ENCODE measurements around the gene THSD1.
A peak's percentile ranks its signal among the peaks of the same experiment; 100 is the strongest.

The THSD1 gene

GRCh38 chr13:52447354-52447753 lies 41.4 kb upstream of the THSD1 start:
- TF ChIP-seq POLR2A (IDR thresholded peaks at IDR 0.05; ENCODE audit: extremely low read depth, insufficient read length) (no peak), CTCF (IDR thresholded peaks at IDR 0.05; ENCODE audit: low read depth, low read length) (no peak)
- H3K4me3 ChIP-seq (ENCODE audit: low read depth, low read length) = peak overlapping the region; percentile 17
- DNase-seq (ENCODE audit: low read depth) = no peak

GRCh38 chr13:52446265-52446664 lies 40.3 kb upstream of the THSD1 start:
- TF ChIP-seq MYC (IDR thresholded peaks at IDR 0.05; ENCODE audit: low read depth, low read length) = no peak
- no peak for TF ChIP-seq MAX (IDR thresholded peaks at IDR 0.05; ENCODE audit: low read depth, low read length)
- TF ChIP-seq POLR2A (IDR thresholded peaks at IDR 0.05; ENCODE audit: extremely low read depth, insufficient read length) = no peak
- no peak for TF ChIP-seq CTCF (IDR thresholded peaks at IDR 0.05; ENCODE audit: low read depth, low read length)
- DNase-seq (ENCODE audit: low read depth) = peak; percentile 32
- no peak overlapping the region for H3K4me3 ChIP-seq (ENCODE audit: low read depth, low read length)

GRCh38 chr13:52432456-52432855 lies 26.5 kb upstream of the THSD1 start:
- DNase-seq (ENCODE audit: low read depth) = no peak
- TF ChIP-seq CTCF (IDR thresholded peaks at IDR 0.05; ENCODE audit: low read depth, low read length) = no peak
- no peak for TF ChIP-seq POLR2A (IDR thresholded peaks at IDR 0.05; ENCODE audit: extremely low read depth, insufficient read length)
- no peak for TF ChIP-seq MAX (IDR thresholded peaks at IDR 0.05; ENCODE audit: low read depth, low read length)
- TF ChIP-seq MYC (IDR thresholded peaks at IDR 0.05; ENCODE audit: low read depth, low read length) = no peak
- H3K4me3 ChIP-seq (ENCODE audit: low read depth, low read length) = no peak overlapping the region

GRCh38 chr13:52428295-52428694 lies 22.3 kb upstream of the THSD1 start:
- no peak for TF ChIP-seq MAX (IDR thresholded peaks at IDR 0.05; ENCODE audit: low read depth, low read length)
- TF ChIP-seq CTCF (IDR thresholded peaks at IDR 0.05; ENCODE audit: low read depth, low read length) = no peak
- TF ChIP-seq MYC (IDR thresholded peaks at IDR 0.05; ENCODE audit: low read depth, low read length) = no peak
- TF ChIP-seq POLR2A (IDR thresholded peaks at IDR 0.05; ENCODE audit: extremely low read depth, insufficient read length) = no peak
- H3K4me3 ChIP-seq (ENCODE audit: low read depth, low read length) = no peak overlapping the region
- DNase-seq (ENCODE audit: low read depth) = no peak

GRCh38 chr13:52421216-52421615 lies 15.2 kb upstream of the THSD1 start:
- DNase-seq (ENCODE audit: low read depth) = peak; percentile 52
- H3K4me3 ChIP-seq (ENCODE audit: low read depth, low read length) = no peak overlapping the region
- no peak for TF ChIP-seq MYC (IDR thresholded peaks at IDR 0.05; ENCODE audit: low read depth, low read length)
- TF ChIP-seq CTCF (IDR thresholded peaks at IDR 0.05; ENCODE audit: low read depth, low read length) = no peak
- no peak for TF ChIP-seq POLR2A (IDR thresholded peaks at IDR 0.05; ENCODE audit: extremely low read depth, insufficient read length)
- TF ChIP-seq MAX (IDR thresholded peaks at IDR 0.05; ENCODE audit: low read depth, low read length) = no peak

- TF ChIP-seq POLR2A (IDR thresholded peaks at IDR 0.05; ENCODE audit: extremely low read depth, insufficient read length) (no peak), MAX (IDR thresholded peaks at IDR 0.05; ENCODE audit: low read depth, low read length) (no peak), MYC (IDR thresholded peaks at IDR 0.05; ENCODE audit: low read depth, low read length) (no peak)
- no peak overlapping the region for H3K4me3 ChIP-seq (ENCODE audit: low read depth, low read length)
- no peak for DNase-seq (ENCODE audit: low read depth)
These were observed 13.1 kb upstream of the THSD1 start for GRCh38 chr13:52419080-52419479.
